Bronchial epithelial cell (primary cell): Measurements from ENCODE around the gene ZNF37A. TPM values are rescaled to one million over a fixed set of nuclear protein-coding genes. Genes with fewer than 3 reads are reported as not detected.
"Not testable (repeated sequence)": the region's sequence is repeated elsewhere in the genome, so short reads cannot be mapped to it uniquely, and the experiment has no call there.

Experiments used
- DNase-seq: peaks from one replicate; pipeline ENCODE4 v3.0.0-alpha.2; 2010; ENCODE audit warnings: low read depth
- FAIRE-seq: peaks from 2 replicates; lab custom pipeline; 2011; peaks lifted over from hg19 to GRCh38; lab: Jason Lieb, UNC
- H3K27me3 ChIP-seq: 2 replicates; pipeline ENCODE4 v1.5.1; 2011; ENCODE audit warnings: low read length; ENCODE audit not compliant: control insufficient read depth, insufficient read depth
- H3K36me3 ChIP-seq: 2 replicates; pipeline ENCODE4 v1.5.1; 2011; ENCODE audit warnings: low read length; ENCODE audit not compliant: control insufficient read depth, insufficient read depth
- H3K4me3 ChIP-seq: 2 replicates; pipeline ENCODE4 v1.5.1; 2011; ENCODE audit warnings: mild to moderate bottlenecking, low read depth, low read length, control low read depth
- total RNA-seq: library from RNA; depleted of rRNA; stranded (reverse); fragments of >200 nt; gene quantifications from 2 replicates; pipeline ENCODE4 v1.2.1, GENCODE V29; 2014
- TF ChIP-seq, protein P1 (sequence below): IDR thresholded peaks from 2 replicates; pipeline ENCODE4 v1.5.1; 2011; ENCODE audit warnings: mild to moderate bottlenecking, moderate library complexity, low read length, control low read depth, inconsistent platforms; ENCODE audit not compliant: insufficient read depth, severe bottlenecking

ZNF37A gene
- total RNA-seq, 1 donor from 2014 or later, result 12.1 TPM

DNA sequence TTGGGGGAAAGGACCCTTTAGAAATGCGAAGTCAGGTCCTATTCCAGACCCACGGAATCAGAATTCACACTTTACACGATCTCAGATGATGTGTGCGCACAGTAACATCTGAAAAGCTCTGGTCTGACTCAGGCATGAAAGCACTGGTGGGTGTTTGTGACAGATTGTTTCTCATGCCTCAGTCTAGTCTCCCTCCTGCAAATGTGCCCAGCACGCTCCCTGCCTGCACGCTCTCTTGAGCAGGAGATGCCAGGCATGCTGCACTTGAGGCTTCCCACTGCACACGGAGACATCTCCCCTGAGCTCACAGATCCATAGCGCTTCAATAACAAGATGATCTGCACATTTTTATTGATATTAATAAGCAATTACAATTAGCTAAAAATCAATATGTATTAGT, 23.6 kb upstream of the ZNF37A start:
- DNase-seq (no peak), FAIRE-seq (no peak)
- TF ChIP-seq, protein P1, sequence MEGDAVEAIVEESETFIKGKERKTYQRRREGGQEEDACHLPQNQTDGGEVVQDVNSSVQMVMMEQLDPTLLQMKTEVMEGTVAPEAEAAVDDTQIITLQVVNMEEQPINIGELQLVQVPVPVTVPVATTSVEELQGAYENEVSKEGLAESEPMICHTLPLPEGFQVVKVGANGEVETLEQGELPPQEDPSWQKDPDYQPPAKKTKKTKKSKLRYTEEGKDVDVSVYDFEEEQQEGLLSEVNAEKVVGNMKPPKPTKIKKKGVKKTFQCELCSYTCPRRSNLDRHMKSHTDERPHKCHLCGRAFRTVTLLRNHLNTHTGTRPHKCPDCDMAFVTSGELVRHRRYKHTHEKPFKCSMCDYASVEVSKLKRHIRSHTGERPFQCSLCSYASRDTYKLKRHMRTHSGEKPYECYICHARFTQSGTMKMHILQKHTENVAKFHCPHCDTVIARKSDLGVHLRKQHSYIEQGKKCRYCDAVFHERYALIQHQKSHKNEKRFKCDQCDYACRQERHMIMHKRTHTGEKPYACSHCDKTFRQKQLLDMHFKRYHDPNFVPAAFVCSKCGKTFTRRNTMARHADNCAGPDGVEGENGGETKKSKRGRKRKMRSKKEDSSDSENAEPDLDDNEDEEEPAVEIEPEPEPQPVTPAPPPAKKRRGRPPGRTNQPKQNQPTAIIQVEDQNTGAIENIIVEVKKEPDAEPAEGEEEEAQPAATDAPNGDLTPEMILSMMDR, result no peak
- no peak overlapping the region for H3K4me3 ChIP-seq
- no peaks in the 10 kb centered on the region for H3K36me3 ChIP-seq
- H3K27me3 ChIP-seq, result no peaks in the 10 kb centered on the region

DNA sequence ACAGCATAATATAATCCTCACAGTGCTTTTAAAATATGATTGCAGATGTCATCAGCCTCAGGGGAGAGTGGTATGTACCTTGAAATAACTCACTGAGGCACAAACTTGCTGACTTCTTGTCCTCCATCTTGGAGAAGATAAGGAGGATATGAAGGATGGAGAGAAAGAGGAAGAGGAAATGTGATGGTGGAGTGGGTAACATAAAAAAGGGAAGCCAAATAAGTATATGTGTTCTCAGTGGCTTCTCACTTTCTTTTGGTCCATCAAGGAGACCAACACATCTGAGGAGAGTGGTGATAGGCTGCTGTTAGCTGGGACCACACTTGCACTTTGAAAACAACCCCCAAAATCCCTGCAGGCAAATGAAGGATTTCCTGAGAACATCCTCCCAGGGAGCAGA, 21.6 kb upstream of the ZNF37A start:
- Histone ChIP-seq H3K27me3 (no peaks in the 10 kb centered on the region), H3K36me3 (no peaks in the 10 kb centered on the region), H3K4me3 (no peak overlapping the region)
- FAIRE-seq (no peak), DNase-seq (no peak)
- TF ChIP-seq, protein P1, result no peak

DNA sequence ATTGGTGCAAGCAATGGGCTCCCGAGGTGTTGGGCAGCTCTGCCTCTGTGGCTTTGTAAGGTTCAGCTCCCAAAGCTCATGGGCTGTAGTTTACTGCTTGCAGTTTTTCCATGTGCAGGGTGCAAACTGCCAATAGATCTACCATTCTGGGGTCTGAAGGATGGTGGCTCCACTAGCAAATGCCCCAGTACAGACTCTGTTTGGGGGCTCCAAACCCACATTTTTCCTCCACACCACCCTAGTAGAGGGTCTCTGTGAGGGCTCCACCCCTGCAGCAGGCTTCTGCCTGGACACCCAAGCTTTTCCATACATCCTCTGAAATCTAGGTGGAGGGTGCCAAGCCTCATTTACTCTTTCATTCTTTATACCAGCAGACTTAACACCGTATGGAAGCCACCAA, 17.4 kb upstream of the ZNF37A start:
- H3K4me3 ChIP-seq, result no peak overlapping the region
- FAIRE-seq, result no peak
- H3K27me3 ChIP-seq, result no peaks in the 10 kb centered on the region
- TF ChIP-seq, protein P1, result no peak
- DNase-seq, result no peak
- no peaks in the 10 kb centered on the region for H3K36me3 ChIP-seq

DNA sequence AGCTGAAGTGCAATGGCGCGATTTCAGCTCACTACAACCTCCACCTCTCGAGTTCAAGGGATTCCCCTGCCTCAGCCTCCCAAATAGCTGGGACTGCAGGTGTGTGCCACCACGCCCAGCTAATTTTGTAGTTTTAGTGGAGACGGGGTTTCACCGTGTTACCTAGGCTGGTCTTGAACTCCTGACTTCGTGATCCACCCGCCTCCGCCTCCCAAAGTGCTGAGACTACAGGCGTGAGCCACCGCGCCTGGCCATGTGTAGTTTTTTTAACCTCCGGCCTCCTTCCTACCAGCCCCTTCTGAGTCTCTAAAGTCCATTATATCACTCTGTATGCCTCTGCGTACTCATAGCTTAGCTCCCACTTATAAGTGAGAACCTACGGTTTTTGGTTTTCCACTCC, 819 bp upstream of the ZNF37A start:
- not testable (repeated sequence) for FAIRE-seq, H3K36me3 ChIP-seq, H3K27me3 ChIP-seq, DNase-seq, H3K4me3 ChIP-seq

GRCh38 chr10:38093816-38094157, 350 bp upstream of the ZNF37A start:
- H3K27me3 ChIP-seq, result no peaks in the 10 kb centered on the region
- no peak for FAIRE-seq

GRCh38 chr10:38094927-38095574, 914 bp downstream of the ZNF37A start:
- DNase-seq, result no peak
- Histone ChIP-seq H3K4me3 (peak overlapping the region; percentile 68), H3K27me3 (no peaks in the 10 kb centered on the region), H3K36me3 (peaks cover 2% of the 10 kb centered on the region)
- TF ChIP-seq, protein P1, result no peak
- FAIRE-seq, result no peak

More at GRCh38 chr10:38093816-38094157, 350 bp upstream of the ZNF37A start:
- H3K36me3 ChIP-seq, result peaks cover 2% of the 10 kb centered on the region
- TF ChIP-seq, protein P1, result no peak
- H3K4me3 ChIP-seq, result peak overlapping the region; percentile 68
- DNase-seq, result no peak
